K562 (cell line): ENCODE data around the gene FRMD4A. TPM values are rescaled to one million over a fixed set of nuclear protein-coding genes. Genes with fewer than 3 reads are reported as not detected.

Source experiments
- ATAC-seq: fragments of 200-7000 bp; cut with Tn5 transposase; 3 replicates; pipeline ENCODE4 v1.9.1; 2020; ENCODE audit warnings: moderate library complexity
- BruUV-seq: library from RNA; stranded (reverse); fragments of 400-500 nt; replicated peaks from 2 replicates; lab custom pipeline; 2021; lab: Mats Ljungman, UMichigan
- CTCF ChIA-PET: fragments of 300-600 bp; formaldehyde crosslinking; extraction: SDS; loops from one replicate; lab custom pipeline; 2021; ENCODE audit warnings: low intra/inter-chr PET ratio; lab: Yijun Ruan, JAX
- POLR2A ChIA-PET: fragments of 300-600, 350-650 bp; sonication (Branson Sonifier 250); formaldehyde crosslinking; extraction: SDS; loops from one replicate; lab custom pipeline; 2021; ENCODE audit warnings: antibody characterized with exemption, inconsistent platforms; lab: Yijun Ruan, JAX
- DNase-seq, 4 experiments: peaks; one replicate each; pipeline versions ENCODE4 v3.0.0 to v3.0.0-alpha.2; 2011 to 2018; ENCODE audit warnings: low spot score in 3 of 4, mixed read lengths in 3 of 4; ENCODE audit errors: extremely low read depth in 1 of 4
- FAIRE-seq: peaks from 2 replicates; lab custom pipeline; 2011; peaks lifted over from hg19 to GRCh38; lab: Jason Lieb, UNC
- H2AFZ ChIP-seq: 2 replicates; pipeline ENCODE4 v1.6.0; 2011; ENCODE audit warnings: low read depth, low read length, control low read depth, inconsistent platforms
- H3K27ac ChIP-seq: fragments of 200-600 bp; 3 replicates; pipeline ENCODE4 v1.8.0; 2011; ENCODE audit warnings: low read depth, mild to moderate bottlenecking, control low read depth, inconsistent platforms, low read length, moderate library complexity, mixed read lengths; ENCODE audit errors: extremely low read depth
- H3K27me3 ChIP-seq, 2 experiments: fragments of 300-600 bp in 1 of 2; 2 replicates in 1 of 2; 3 replicates in 1 of 2; pipeline versions ENCODE4 v1.6.0 to v1.8.0; 2011; ENCODE audit warnings: inconsistent platforms in 2 of 2, low read length in 2 of 2, mild to moderate bottlenecking in 1 of 2, mixed read lengths in 1 of 2, moderate library complexity in 1 of 2; ENCODE audit not compliant: control insufficient read depth in 2 of 2, insufficient read depth in 2 of 2
- H3K36me3 ChIP-seq: fragments of 300-600 bp; 3 replicates; pipeline ENCODE4 v1.8.0; 2011; ENCODE audit warnings: mild to moderate bottlenecking, low read length, inconsistent platforms; ENCODE audit not compliant: control insufficient read depth, insufficient read depth
- H3K4me1 ChIP-seq, 2 experiments: fragments of 200-600 bp in 1 of 2; replicated peaks in 1 of 2; 2 replicates in 1 of 2; 3 replicates in 1 of 2; pipeline versions ENCODE4 v1.5.1 to v1.8.0; 2011; ENCODE audit warnings: inconsistent platforms in 2 of 2, low read length in 2 of 2, mild to moderate bottlenecking in 1 of 2, mixed read lengths in 1 of 2, moderate library complexity in 1 of 2; ENCODE audit not compliant: control insufficient read depth in 2 of 2, insufficient read depth in 2 of 2
- H3K4me2 ChIP-seq: 2 replicates; pipeline ENCODE4 v1.6.1; 2011; ENCODE audit warnings: low read length, control low read depth, inconsistent platforms, mixed read lengths; ENCODE audit not compliant: insufficient read depth
- H3K4me3 ChIP-seq: fragments of 200-600 bp; sonication (generic), shearing (Covaris generic); 2 replicates; pipeline ENCODE4 v1.5.1; 2016; ENCODE audit warnings: control low read depth, inconsistent platforms
- H3K79me2 ChIP-seq: fragments of 200-600 bp; 3 replicates; pipeline ENCODE4 v1.8.0; 2011; ENCODE audit warnings: low read length, inconsistent platforms; ENCODE audit not compliant: control insufficient read depth, insufficient read depth
- H3K9ac ChIP-seq, 2 experiments: 2 replicates each; pipeline versions ENCODE4 v1.6.0 to v1.6.1; 2011; ENCODE audit warnings: low read depth in 2 of 2, low read length in 2 of 2, control low read depth in 1 of 2, inconsistent platforms in 1 of 2, mild to moderate bottlenecking in 1 of 2, mixed read lengths in 1 of 2; ENCODE audit not compliant: insufficient read depth in 1 of 2
- H3K9me1 ChIP-seq: one replicate; pipeline ENCODE4 v1.6.0; 2011; ENCODE audit warnings: inconsistent platforms, mild to moderate bottlenecking, low read length, moderate library complexity; ENCODE audit not compliant: control insufficient read depth, insufficient read depth
- H3K9me3 ChIP-seq: replicated peaks from 2 replicates; pipeline ENCODE4 v1.5.1; 2011; ENCODE audit warnings: low read depth, low read length, inconsistent platforms; ENCODE audit not compliant: control insufficient read depth, insufficient read depth
- H4K20me1 ChIP-seq: replicated peaks from 2 replicates; pipeline ENCODE4 v1.6.1; 2011; ENCODE audit warnings: low read length, inconsistent platforms, mixed read lengths; ENCODE audit not compliant: control insufficient read depth, insufficient read depth
- CBX2 ChIP-seq: fragments of 200-600 bp; sonication (generic); IDR thresholded peaks from one replicate; pipeline ENCODE4 v1.6.1; 2012; ENCODE audit warnings: mild to moderate bottlenecking, low read length, inconsistent platforms; ENCODE audit not compliant: insufficient read depth, poor library complexity, severe bottlenecking
- CC2D1A ChIP-seq: fragments of 450-650 bp; IDR thresholded peaks from 2 replicates; pipeline ENCODE4 v1.6.1; 2017; ENCODE audit warnings: mild to moderate bottlenecking
- EWSR1 ChIP-seq: fragments of 450-650 bp; IDR thresholded peaks from 2 replicates; pipeline ENCODE4 v1.6.1; 2018; ENCODE audit warnings: borderline replicate concordance, mild to moderate bottlenecking, low read depth, moderate library complexity; ENCODE audit not compliant: partially characterized antibody
- MAFK ChIP-seq: IDR thresholded peaks from 2 replicates; pipeline ENCODE4 v1.6.1; 2011; ENCODE audit warnings: low read length, improper control_type of control experiment
- MBD1 ChIP-seq: fragments of 250-450 bp; sonication (Bioruptor Pico); IDR thresholded peaks from 2 replicates; pipeline ENCODE4 v1.8.0; 2022; ENCODE audit warnings: inconsistent platforms
- PCBP1 ChIP-seq: fragments of 200-400 bp; formaldehyde crosslinking; IDR thresholded peaks from 2 replicates; pipeline ENCODE4 v1.6.1; 2018; ENCODE audit warnings: mild to moderate bottlenecking, low read depth, low read length; ENCODE audit not compliant: poor library complexity, severe bottlenecking
- PHF8 ChIP-seq: fragments of 200-600 bp; sonication (generic); IDR thresholded peaks from 2 replicates; pipeline ENCODE4 v1.6.1; 2012; ENCODE audit warnings: mixed run types, mild to moderate bottlenecking, inconsistent platforms, low read length, moderate library complexity, borderline replicate concordance
- PHTF2 ChIP-seq: fragments of 250-450 bp; sonication (Bioruptor Pico); IDR thresholded peaks from 2 replicates; pipeline ENCODE4 v1.5.0; 2021; ENCODE audit warnings: mild to moderate bottlenecking
- ZBTB7A ChIP-seq: IDR thresholded peaks from 2 replicates; pipeline ENCODE4 v1.6.1; 2011; ENCODE audit warnings: low read depth, mild to moderate bottlenecking, low read length, moderate library complexity, borderline replicate concordance; ENCODE audit not compliant: control insufficient read depth
- ZC3H11A ChIP-seq: IDR thresholded peaks from 2 replicates; pipeline ENCODE4 v1.6.1; 2012; ENCODE audit warnings: low read depth, low read length, improper control_type of control experiment
- ZFP36 ChIP-seq: fragments of 150-350 bp; IDR thresholded peaks from 2 replicates; pipeline ENCODE4 v1.6.1; 2018; ENCODE audit warnings: low read length, low read depth; ENCODE audit not compliant: partially characterized antibody
- ZNF253 ChIP-seq: fragments of 250-450 bp; sonication (Bioruptor Pico); conservative IDR thresholded peaks from 2 replicates; pipeline ENCODE4 v1.6.1; 2021; ENCODE audit warnings: mild to moderate bottlenecking
- ZNF764 ChIP-seq: fragments of 250-450 bp; sonication (Bioruptor Pico); IDR thresholded peaks from 2 replicates; pipeline ENCODE4 v1.4.0; 2020; ENCODE audit warnings: low read depth, mild to moderate bottlenecking, moderate library complexity
- WGBS: fragments of 100-300 bp; shearing (Covaris generic); methylation state at CpG from one replicate; pipeline ENCODE4 v1.1.6; 2016; ENCODE audit warnings: low coverage, mixed read lengths; ENCODE audit not compliant: insufficient coverage; ENCODE audit errors: missing lambda C conversion rate; 5-methylcytosine and 5-hydroxymethylcytosine counted together
- in situ Hi-C: fragments of 300-500 bp; cut with MboI; formaldehyde crosslinking; loops from 4 replicates; pipeline ENCODE4 v1.15.0; 2018; ENCODE audit warnings: inconsistent platforms, mixed read lengths
- intact Hi-C: fragments of 100-400 bp; cut with micrococcal nuclease; formaldehyde crosslinking; loops from 2 replicates; pipeline ENCODE4 v1.14.2; 2022
- polyA plus RNA-seq, 8 experiments: library from polyadenylated mRNA; depleted of rRNA in 4 of 8; stranded (reverse) in 5 of 8; unstranded in 3 of 8; fragments of >200 nt; fragmentation: Nextera tagmentation in 2 of 8; fragmentation: Illumina TruSeq in 1 of 8; extraction: Ambion mirVana in 2 of 8; extraction: Trizol in 1 of 8; gene quantifications; 2 replicates each; pipeline versions ENCODE4 v1.2.1 to v1.2.3, GENCODE V29; 2011 to 2014; ENCODE audit warnings: inconsistent platforms in 1 of 8, missing spikeins in 1 of 8
- total RNA-seq, 7 experiments: library from RNA; depleted of rRNA in 6 of 7; stranded (reverse); fragments of >200 nt in 6 of 7; fragmentation: Illumina TruSeq in 2 of 7; extraction: Trizol in 2 of 7; gene quantifications; 2 replicates each; pipeline versions ENCODE4 v1.2.1 to v1.2.3, GENCODE V29; 2011 to 2021; ENCODE audit warnings: low replicate concordance in 1 of 7

The FRMD4A gene
- total and polyA plus RNA-seq, 9 of the 15 experiments (the other 6 are each of a cell fraction or from before 2014, with no cell fraction given), result 0.80 to 5.2 (median 3.0) TPM

DNA sequence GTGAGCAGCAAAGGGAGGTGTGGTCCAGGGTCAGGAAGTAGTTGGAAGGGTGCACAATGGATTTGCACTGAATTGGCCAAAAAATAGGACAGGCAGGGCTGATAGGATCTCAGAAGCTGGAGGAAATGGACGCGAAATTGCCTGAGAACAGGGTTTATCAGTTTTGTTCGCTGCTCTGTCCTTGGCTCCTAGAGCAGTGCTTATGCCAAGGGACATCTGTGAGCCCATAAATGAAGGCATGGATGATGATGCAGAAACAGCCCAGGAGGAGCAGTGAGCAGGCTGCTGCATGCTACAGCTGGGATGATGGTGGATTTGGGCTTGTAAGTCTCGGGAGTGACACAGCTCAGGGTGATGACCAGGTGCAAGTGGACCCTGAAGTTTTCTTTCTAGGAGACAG, 539.2 kb downstream of the FRMD4A start:
- no peak overlapping the region for H2AFZ ChIP-seq
- no peaks in the 10 kb centered on the region for H3K36me3 ChIP-seq
- peaks cover 29 to 34% of the 10 kb centered on the region in 2 experiments; a peak in 4 of 5 replicates for H3K27me3 ChIP-seq
- CTCF ChIA-PET, result no interaction called here
- intact Hi-C loops, result no loop called here
- no peaks in the 10 kb centered on the region for H3K4me1 ChIP-seq
- H3K4me3 ChIP-seq, result no peak overlapping the region
- H3K9me1 ChIP-seq, result no peaks in the 10 kb centered on the region
- no peaks in the 10 kb centered on the region for H3K79me2 ChIP-seq
- no peak for DNase-seq
- in situ Hi-C loops, result no loop called here
- no peak overlapping the region for H3K9ac ChIP-seq
- POLR2A ChIA-PET, result interaction anchor here (0.6 kb wide), 1 partner anchor 630 kb away, joined by 3 read pairs; the partner anchor contains the start of gene MCM10
- H3K27ac ChIP-seq, result no peak overlapping the region
- H3K4me2 ChIP-seq, result no peak overlapping the region
- BruUV-seq, result no TSS peak
- H4K20me1 ChIP-seq, result no peaks in the 10 kb centered on the region
- no peak for FAIRE-seq
- ATAC-seq, result no peak
- WGBS, result 3% methylated on average over 4 of the region's 4 CpGs
- no peaks in the 10 kb centered on the region for H3K9me3 ChIP-seq
- no peak for TF ChIP-seq MBD1 (CRISPR knock-in tag)
- TF ChIP-seq ZC3H11A, result no peak
- no peak for TF ChIP-seq PHF8
- no peak for TF ChIP-seq CBX2
- TF ChIP-seq PCBP1, result no peak
- no peak for TF ChIP-seq MAFK
- no peak for TF ChIP-seq EWSR1
- no peak for TF ChIP-seq ZBTB7A
- no peak for TF ChIP-seq ZFP36
- TF ChIP-seq ZNF253 (CRISPR knock-in tag), result no peak
- no peak for TF ChIP-seq PHTF2 (CRISPR knock-in tag)
- TF ChIP-seq CC2D1A, result no peak
- no peak for TF ChIP-seq ZNF764
